GOT3 (cell line): Measurements from ENCODE around the gene PARD3.

Experiments used
- DNase-seq: peaks from one replicate; lab custom pipeline; 2025; ENCODE audit warnings: mixed read lengths; lab: John Stamatoyannopoulos, UW

The PARD3 gene

GRCh38 chr10:34492081-34492480, 323.0 kb downstream of the PARD3 start:
- no peak for DNase-seq

DNA sequence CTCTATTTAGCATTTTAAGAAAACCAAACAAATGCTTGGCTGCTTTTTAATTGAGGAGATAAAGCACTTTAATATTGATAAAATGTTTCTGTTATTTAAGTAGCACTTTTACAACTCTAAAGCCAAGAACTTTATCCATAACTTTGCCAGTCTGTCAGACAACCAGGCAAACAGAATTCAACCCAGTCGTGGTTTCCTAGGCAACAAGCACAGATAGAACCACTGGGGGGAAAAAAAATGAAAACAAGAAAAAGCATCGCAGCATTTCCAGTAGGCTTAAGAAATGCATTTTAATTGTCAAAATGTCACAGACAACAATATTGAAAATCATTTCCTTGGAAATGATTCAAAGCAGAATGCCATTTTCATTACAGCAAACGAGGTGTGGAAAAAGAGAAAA, 323.4 kb downstream of the PARD3 start:
- DNase-seq, result no peak

- DNase-seq, result no peak
Measured at GRCh38 chr10:34489973-34490745, 324.9 kb downstream of the PARD3 start.

DNA sequence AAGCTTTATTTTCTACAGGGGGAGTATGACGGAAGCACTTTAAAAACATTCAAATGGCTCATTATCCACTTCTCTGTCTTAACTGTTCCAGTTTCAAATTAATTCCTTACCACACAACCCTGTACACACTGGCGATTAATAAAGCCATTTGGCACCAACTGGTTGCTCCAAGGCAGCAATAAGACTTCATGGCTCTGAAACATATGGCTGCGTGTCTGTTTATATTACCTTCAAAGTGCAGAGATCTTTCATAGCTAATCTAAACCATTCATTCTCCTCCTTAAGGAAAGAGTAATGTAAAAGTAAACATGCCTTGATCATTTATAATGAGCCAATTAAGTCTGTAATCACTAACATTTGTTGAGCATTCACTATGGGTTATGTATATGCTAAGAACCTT, 325.7 kb downstream of the PARD3 start:
- DNase-seq, result no peak

DNA sequence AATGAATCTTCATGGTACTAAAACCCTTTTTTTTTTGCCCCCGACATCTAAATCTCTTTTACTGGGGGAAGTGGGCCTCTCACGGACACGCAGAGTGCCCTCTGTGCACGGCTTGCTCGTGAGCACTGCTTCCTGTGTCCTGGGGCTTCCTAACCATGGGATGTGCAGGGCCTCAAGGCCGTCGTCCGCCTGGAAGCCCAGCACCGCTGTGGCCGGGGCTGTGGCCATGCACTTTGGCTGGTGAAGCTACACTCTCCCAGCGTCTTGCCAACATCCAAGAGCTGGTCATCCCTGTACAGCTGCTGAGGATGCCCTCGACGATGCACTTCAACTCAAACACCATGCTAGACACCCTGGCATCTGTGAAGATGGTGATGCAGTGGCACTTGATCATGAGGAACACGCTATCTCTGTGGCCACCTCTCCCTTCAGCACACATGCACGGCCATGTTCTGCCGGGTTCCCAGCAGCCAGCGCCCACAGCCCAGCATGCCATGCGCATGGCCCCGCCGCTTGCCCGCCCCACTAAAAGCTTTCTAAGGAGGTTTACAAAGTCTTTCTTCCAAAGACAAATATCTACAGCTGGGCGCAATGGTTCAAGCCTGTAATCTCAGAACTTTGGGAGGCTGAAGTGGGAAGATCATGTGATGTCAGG, 326.5 kb downstream of the PARD3 start:
- no peak for DNase-seq

DNA sequence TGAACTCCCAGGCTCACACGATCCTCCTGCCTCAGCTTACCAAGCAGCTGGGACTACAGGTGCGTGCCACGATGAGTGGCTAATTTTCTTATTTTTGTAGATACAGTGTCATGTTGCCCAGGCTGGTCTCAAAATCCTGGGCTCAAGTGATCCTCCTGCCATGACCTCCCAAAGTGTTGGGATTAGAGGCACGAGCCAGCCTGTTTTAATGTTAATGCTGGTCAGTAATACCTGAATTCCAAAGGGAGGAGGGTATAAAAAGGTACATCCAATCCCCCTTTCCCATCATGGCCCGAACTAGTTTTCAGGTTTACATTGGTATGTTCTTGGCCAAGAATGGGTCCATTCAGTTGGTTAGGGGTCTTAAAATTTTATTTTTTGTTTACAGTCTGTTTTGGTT, 329.1 kb downstream of the PARD3 start:
- DNase-seq, result no peak

GRCh38 chr10:34484164-34484563, 330.9 kb downstream of the PARD3 start:
- DNase-seq, result no peak

GRCh38 chr10:34480345-34480744, 334.8 kb downstream of the PARD3 start:
- DNase-seq, result no peak

GRCh38 chr10:34479520-34480179, 335.4 kb downstream of the PARD3 start:
- DNase-seq, result no peak

GRCh38 chr10:34477249-34477648, 337.8 kb downstream of the PARD3 start:
- no peak for DNase-seq

DNA sequence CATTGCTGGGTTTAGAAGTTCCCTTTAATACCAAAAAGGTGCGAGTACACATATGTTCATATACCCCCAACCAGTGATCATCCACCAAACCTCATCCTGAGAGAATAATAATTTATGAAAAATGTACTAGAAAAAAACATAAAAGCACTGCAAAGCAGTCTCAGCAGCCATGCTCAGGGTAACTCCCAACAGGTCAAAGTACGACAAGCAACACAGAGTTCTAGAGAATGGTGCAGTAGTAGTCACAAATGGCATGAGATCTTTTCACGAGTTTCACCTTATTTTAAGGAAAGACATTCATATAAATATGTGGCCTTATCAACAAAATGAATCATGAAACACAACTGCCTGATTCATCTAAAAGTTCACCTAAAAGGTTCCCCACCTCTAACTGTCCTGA, 338.5 kb downstream of the PARD3 start:
- DNase-seq, result no peak

GRCh38 chr10:34475786-34476185, 339.3 kb downstream of the PARD3 start:
- DNase-seq, result no peak

DNA sequence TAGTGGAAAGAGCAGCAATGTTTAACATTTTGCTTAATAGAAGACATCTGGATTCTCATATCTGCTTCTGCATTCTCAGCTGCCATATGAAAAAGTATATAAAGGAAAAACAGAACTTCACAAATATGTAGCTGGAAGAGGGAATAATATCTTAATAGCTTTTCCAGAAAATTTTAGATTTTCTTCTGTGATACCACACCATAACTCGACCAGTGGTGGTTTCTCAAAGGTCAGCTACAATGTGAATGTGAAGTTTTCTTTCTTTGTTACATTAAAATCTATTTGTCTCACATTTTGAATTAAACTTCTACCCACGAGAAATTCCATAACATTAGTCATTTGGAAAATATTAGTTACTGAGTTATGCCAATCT, 339.8 kb downstream of the PARD3 start:
- no peak for DNase-seq

GRCh38 chr10:34474555-34475273, 340.4 kb downstream of the PARD3 start:
- DNase-seq, result no peak

DNA sequence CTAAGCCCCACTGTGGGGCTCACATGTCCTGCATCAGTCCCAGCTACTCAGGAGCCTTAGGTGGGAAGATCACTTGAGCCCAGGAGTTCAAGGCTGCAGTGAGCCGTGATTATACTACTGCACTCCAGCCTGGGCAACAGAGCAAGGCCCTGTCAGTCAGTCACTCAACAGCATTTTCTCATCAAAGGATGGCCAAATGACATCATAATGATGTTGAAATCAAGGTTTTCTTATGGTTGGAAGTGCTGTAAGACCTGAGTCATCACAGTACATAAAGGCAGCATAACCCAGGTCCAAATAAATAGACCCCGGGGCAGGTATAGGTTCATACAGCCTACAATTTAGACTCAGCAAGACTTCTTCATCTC, 341.1 kb downstream of the PARD3 start:
- no peak for DNase-seq

DNA sequence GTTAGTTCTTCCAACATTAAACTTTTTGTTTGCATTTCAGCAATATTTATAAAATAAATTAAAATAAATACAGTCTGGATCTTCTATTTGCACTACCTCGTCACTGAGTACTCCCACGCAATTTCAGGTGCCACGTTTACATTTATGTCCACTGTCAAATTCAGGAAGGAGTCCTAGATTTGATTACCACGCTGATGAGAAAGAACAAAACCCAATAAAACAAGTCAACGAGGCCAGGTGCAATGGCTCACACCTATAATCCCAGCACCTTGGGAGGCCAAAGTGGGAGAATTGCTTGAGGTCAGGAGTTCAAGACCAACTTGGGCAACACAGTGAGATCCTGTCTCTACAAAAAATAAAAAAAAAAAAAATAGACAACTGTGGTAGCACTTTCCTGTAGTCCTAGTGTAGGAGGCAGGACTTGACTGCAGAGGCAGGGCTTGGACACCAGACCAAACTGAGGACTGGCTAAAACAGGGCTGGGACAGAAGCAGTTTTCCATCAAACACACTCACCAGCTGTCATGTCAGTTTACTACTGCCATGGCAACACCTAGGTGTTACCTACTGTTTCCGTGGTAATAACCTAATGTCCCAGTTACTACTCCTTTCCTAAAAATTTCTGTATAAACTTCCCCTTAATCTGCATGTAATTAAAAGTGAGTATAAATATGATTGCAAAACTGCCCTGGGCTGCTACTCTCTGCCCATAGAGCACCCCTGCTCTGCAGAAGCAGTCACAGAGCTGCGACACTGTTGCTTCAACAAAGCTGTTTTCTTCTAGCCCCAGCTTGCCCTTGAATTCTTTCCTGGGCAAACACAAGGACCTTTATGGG, 341.7 kb downstream of the PARD3 start:
- DNase-seq, result no peak

GRCh38 chr10:34470307-34470706, 344.8 kb downstream of the PARD3 start:
- no peak for DNase-seq

GRCh38 chr10:34469446-34469845, 345.6 kb downstream of the PARD3 start:
- no peak for DNase-seq

GRCh38 chr10:34467902-34468301, 347.2 kb downstream of the PARD3 start:
- DNase-seq, result no peak

DNA sequence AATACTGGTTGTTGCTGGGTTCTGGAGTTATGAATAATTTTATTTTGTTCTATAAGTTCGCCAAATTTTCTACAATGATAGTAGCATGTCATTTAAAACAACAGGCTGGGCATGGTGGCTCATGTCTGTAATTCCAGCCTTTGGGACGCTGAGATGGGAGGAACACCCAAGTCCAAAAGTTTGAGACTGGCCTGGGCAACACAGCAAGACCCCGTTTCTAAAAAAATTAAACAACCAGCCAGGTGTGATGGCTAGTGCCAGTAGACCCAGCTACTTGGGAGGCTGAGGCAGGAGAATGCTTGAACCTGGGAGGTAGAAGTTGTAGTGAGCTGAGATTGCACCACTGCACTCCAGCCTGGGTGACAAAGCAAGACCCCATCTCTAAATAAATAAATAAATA, 347.7 kb downstream of the PARD3 start:
- no peak for DNase-seq

DNA sequence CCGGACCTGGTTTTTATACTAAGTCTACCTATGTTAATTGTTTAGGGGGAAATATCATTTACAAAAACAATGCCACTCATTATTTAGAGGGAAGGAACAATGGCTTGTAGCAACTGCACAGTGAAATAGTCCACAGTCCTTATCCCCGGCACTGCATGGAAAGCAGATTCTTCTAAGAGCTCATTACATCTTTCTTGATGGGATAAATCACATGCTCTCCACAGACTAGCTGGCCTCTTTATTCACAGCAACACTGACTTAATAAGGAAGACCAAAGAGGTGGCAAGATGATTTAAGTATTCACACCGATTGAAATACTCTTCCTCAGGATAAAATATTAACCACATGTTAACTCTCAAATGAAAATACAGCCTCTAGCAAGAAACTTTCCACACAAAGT, 349.4 kb downstream of the PARD3 start:
- no peak for DNase-seq

DNA sequence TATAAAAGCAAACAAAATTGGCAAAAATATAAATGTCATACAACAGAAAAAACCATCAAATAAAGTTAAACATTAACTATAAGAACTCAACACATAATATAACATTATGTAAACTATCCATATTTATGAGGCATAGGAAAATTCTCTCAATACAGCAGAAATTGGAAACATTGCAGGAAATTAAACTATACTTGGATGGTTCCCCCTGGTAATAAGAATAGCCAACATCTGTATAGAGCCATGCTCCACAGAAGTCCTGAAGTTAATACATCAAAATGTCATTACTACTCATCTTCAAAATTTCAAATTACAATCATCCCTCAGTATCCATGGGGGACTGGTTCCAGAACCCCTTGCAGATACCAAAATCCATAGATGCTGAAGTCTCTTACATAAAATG, 350.5 kb downstream of the PARD3 start:
- DNase-seq, result no peak
